GM12874 (cell line): ENCODE data around the gene CHRNB1.

ENCODE experiments used
- TF ChIP-seq, protein P1 (sequence below): IDR thresholded peaks from 2 replicates; pipeline ENCODE4 v1.5.1; 2011; ENCODE audit warnings: low read depth, mild to moderate bottlenecking, control low read depth, low read length, moderate library complexity; ENCODE audit not compliant: insufficient read depth

The CHRNB1 gene

DNA sequence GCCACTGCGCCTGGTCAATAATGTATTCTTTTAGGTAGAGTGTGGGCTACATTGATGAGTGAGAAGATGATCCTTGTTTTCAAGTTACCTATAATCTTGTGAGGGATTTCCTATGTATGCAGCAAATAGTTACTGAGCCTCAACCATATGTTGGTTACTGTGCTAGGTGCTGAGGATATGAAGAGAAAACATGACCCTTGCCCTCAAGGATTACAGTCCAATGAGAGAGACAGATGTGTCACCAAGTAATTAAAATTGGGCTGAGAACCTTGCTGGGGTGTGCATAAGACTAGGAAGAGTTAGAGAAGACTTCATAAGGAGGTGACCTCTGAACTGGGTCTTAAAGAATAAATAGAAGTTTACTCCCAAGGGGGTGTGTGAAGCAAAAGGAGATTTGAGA lies 46.7 kb downstream of the CHRNB1 start:
- TF ChIP-seq, protein P1, sequence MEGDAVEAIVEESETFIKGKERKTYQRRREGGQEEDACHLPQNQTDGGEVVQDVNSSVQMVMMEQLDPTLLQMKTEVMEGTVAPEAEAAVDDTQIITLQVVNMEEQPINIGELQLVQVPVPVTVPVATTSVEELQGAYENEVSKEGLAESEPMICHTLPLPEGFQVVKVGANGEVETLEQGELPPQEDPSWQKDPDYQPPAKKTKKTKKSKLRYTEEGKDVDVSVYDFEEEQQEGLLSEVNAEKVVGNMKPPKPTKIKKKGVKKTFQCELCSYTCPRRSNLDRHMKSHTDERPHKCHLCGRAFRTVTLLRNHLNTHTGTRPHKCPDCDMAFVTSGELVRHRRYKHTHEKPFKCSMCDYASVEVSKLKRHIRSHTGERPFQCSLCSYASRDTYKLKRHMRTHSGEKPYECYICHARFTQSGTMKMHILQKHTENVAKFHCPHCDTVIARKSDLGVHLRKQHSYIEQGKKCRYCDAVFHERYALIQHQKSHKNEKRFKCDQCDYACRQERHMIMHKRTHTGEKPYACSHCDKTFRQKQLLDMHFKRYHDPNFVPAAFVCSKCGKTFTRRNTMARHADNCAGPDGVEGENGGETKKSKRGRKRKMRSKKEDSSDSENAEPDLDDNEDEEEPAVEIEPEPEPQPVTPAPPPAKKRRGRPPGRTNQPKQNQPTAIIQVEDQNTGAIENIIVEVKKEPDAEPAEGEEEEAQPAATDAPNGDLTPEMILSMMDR, result no peak

DNA sequence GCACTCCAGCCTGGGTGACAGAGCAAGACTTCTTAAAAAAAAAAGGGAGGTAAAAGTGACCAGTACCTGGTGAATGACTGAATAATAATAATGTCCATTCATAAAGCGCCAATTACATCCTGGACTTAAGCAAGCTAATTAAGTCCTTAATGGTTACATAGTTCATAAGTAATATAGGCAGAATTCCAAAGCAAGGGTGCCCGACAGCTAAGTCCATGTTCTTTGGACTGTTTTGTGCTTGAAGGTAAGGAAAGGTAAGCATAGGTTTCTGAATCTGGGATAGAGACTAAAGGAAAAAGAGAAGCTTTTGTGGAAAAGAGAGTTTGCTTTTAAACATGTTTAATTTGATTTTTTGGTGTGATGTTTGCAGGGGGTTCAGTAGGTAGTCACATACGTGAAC lies 49.1 kb downstream of the CHRNB1 start:
- TF ChIP-seq, protein P1, result no peak

DNA sequence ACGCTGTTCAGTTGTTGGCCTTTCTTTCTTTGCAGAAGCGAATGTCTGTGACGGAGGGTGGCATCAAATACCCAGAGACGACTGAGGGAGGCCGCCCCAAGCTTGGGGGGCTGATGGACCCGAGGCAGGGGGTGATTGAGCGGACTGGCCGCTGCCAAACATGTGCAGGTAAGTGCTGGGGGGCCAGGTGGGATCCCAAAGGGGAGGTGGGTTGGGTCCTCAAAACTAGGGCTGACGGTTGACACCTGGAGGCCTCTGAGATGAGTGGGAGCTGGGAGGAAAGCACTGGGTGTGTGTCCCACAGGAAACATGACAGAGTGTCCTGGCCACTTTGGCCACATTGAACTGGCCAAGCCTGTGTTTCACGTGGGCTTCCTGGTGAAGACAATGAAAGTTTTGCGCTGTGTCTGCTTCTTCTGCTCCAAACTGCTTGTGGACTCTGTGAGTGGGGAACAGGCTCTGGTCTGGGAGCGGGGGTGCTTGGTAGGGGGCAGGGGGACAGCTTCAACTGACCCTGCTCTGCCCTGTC lies 51.1 kb downstream of the CHRNB1 start:
- TF ChIP-seq, protein P1, result no peak

DNA sequence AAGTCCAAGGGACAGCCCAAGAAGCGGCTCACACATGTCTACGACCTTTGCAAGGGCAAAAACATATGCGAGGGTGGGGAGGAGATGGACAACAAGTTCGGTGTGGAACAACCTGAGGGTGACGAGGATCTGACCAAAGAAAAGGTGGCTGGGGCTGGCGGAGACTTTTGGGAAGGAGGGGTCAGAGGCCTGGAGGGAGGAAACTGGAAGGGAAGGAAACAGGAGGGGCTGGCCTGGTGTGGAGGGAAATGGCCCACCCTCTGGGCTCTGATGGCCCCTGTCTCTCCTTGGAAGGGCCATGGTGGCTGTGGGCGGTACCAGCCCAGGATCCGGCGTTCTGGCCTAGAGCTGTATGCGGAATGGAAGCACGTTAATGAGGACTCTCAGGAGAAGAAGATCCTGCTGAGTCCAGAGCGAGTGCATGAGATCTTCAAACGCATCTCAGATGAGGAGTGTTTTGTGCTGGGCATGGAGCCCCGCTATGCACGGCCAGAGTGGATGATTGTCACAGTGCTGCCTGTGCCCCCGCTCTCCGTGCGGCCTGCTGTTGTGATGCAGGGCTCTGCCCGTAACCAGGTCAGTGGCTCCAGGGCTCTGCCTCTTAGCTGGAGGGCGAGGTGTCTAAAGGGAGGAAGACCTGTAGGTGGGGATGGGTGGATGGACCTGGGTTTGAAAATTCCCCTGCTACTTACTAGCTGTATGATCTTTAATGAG lies 51.8 kb downstream of the CHRNB1 start:
- TF ChIP-seq, protein P1, result no peak

DNA sequence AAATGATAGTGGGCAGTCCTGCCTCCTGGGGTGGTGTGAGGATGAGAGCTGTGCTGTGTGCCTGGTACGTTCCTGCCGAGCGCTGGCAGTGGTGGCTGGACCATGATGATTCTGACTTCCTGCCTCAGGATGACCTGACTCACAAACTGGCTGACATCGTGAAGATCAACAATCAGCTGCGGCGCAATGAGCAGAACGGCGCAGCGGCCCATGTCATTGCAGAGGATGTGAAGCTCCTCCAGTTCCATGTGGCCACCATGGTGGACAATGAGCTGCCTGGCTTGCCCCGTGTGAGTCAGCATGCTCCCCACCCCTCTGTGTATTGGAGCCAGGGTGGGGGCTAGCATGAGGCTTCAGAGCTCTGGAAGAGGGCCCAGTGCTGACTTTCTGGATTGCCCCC lies 52.4 kb downstream of the CHRNB1 start:
- TF ChIP-seq, protein P1, result no peak

DNA sequence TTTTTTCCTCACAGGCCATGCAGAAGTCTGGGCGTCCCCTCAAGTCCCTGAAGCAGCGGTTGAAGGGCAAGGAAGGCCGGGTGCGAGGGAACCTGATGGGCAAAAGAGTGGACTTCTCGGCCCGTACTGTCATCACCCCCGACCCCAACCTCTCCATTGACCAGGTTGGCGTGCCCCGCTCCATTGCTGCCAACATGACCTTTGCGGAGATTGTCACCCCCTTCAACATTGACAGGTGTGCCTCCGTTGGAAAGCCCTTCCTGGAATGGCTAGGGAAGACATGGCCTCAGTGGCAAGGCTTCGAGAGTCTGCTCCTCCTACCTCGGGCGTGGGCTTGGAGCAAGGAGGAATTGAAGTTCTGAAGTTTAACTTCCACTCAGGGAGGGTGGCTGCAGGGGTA lies 52.8 kb downstream of the CHRNB1 start:
- TF ChIP-seq, protein P1, result no peak

DNA sequence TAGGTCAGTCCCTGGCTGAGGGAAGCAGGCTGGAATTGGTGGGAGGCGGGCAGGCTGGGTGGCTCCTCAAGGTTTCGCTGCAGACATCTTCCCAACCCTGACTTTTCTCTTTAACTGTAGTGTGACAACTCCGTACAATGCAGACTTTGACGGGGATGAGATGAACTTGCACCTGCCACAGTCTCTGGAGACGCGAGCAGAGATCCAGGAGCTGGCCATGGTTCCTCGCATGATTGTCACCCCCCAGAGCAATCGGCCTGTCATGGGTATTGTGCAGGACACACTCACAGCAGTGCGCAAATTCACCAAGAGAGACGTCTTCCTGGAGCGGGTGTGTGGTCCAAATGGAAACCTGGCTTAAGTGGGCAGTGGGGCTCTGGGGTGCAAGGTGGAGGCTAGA lies 54.3 kb downstream of the CHRNB1 start:
- TF ChIP-seq, protein P1, result no peak

DNA sequence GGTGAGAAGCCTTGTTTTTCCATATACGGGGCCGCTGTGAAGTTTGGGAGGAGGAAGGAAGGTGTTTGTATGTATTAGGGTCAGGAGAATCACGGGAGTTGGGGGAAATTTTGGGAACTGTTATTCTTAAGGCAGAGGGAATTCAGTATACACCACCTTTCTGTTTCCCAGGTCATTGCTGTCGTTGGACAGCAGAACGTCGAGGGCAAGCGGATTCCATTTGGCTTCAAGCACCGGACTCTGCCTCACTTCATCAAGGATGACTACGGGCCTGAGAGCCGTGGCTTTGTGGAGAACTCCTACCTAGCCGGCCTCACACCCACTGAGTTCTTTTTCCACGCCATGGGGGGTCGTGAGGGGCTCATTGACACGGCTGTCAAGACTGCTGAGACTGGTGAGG lies 56.9 kb downstream of the CHRNB1 start:
- TF ChIP-seq, protein P1, result no peak
